Aorta (tissue), 5 donors: ENCODE results near the gene TEX2. TPM values are rescaled to one million over a fixed set of nuclear protein-coding genes. Genes with fewer than 3 reads are reported as not detected.

ENCODE experiments used
- ATAC-seq: fragments of 200-7000 bp; cut with Tn5 transposase; one replicate; pipeline ENCODE4 v1.9.1; 2022; ENCODE audit warnings: moderate library complexity; ENCODE audit not compliant: low FRiP score
- DNase-seq, 2 donors: peaks; one replicate each; pipeline ENCODE4 v3.0.0-alpha.2; 2020
- H3K27ac ChIP-seq, 2 donors: one replicate each; pipeline ENCODE4 v1.5.1; 2013; ENCODE audit warnings: low read length in 2 of 2, mild to moderate bottlenecking in 2 of 2, moderate library complexity in 2 of 2, control low read depth in 1 of 2, inconsistent platforms in 1 of 2, low read depth in 1 of 2
- H3K27me3 ChIP-seq, 2 donors: one replicate each; pipeline ENCODE4 v1.6.1; 2013; ENCODE audit warnings: control low read depth in 1 of 2, low read length in 1 of 2, mild to moderate bottlenecking in 1 of 2, moderate library complexity in 1 of 2; ENCODE audit not compliant: insufficient read depth in 2 of 2, control insufficient read depth in 1 of 2
- H3K36me3 ChIP-seq, 2 donors: one replicate each; pipeline ENCODE4 v1.6.1; 2013; ENCODE audit warnings: control low read depth in 1 of 2, low read length in 1 of 2, mild to moderate bottlenecking in 1 of 2; ENCODE audit not compliant: insufficient read depth in 2 of 2, control insufficient read depth in 1 of 2
- H3K4me1 ChIP-seq, 2 donors: one replicate each; pipeline ENCODE4 v1.6.1; 2013; ENCODE audit warnings: low read length in 2 of 2, control low read depth in 1 of 2, mild to moderate bottlenecking in 1 of 2, moderate library complexity in 1 of 2; ENCODE audit not compliant: insufficient read depth in 2 of 2, control insufficient read depth in 1 of 2
- H3K4me3 ChIP-seq, 2 donors: one replicate each; pipeline ENCODE4 v1.5.1; 2013; ENCODE audit warnings: low read length in 2 of 2, control low read depth in 1 of 2, mild to moderate bottlenecking in 1 of 2
- H3K9me3 ChIP-seq: one replicate; pipeline ENCODE4 v1.6.1; 2013; ENCODE audit warnings: mild to moderate bottlenecking, low read length; ENCODE audit not compliant: control insufficient read depth
- WGBS, 2 donors: extraction: QIAGEN DNeasy Blood & Tissue Kit; methylation state at CpG; one replicate each; pipeline ENCODE4 v1.1.7; 2013; 5-methylcytosine and 5-hydroxymethylcytosine counted together
- intact Hi-C, 2 donors: fragments of 100-400 bp; cut with DNase I; formaldehyde crosslinking; loops; one replicate each; pipeline versions ENCODE4 v1.14.2 to v1.15.0; 2022
- long read RNA-seq, 2 donors: library from polyadenylated mRNA; unstranded; transcript quantifications; one replicate each; pipeline ENCODE4 v2.0.0, GENCODE V29; 2020 to 2021
- polyA plus RNA-seq, 2 donors: library from polyadenylated mRNA; stranded (reverse); fragments of 200-250 nt; gene quantifications; one replicate each; pipeline ENCODE4 v1.2.3, GENCODE V29; 2013
- total RNA-seq, 2 donors: library from RNA; stranded (reverse); fragmentation: NEBNext Ultra II Directional; extraction: Animal tissue kit (Norgen Biotek cat#: 25700); gene quantifications; one replicate each; pipeline ENCODE4 v1.2.1, GENCODE V29; 2021
- donor health status: healthy with polysubstance abuse.
- donor health status: Bipolar disorder and iron deficiency.
- donor health status: DM: no; HTN: no; CAD: no.
- donor health status: DM: no; HTN: no; CAD: no.
- donor health status: DM: yes; HTN: yes; CAD: no.

Gene TEX2
- total RNA-seq (10 to 100 TPM; 26.6 to 29.4 TPM), polyA plus RNA-seq (10 to 100 TPM; 10.9 to 21.8 TPM)
- long read RNA-seq, donor 1, partial matches to known transcripts: 17 of 23 reads
- long read RNA-seq, donor 1, other reads (novel, unspliced or antisense): 6 of 23 reads
- long read RNA-seq, donor 2, full-length matches to known transcripts: 6 of 23 reads
- long read RNA-seq, donor 2, partial matches to known transcripts: 13 of 23 reads
- long read RNA-seq, donor 2, other reads (novel, unspliced or antisense): 4 of 23 reads

DNA sequence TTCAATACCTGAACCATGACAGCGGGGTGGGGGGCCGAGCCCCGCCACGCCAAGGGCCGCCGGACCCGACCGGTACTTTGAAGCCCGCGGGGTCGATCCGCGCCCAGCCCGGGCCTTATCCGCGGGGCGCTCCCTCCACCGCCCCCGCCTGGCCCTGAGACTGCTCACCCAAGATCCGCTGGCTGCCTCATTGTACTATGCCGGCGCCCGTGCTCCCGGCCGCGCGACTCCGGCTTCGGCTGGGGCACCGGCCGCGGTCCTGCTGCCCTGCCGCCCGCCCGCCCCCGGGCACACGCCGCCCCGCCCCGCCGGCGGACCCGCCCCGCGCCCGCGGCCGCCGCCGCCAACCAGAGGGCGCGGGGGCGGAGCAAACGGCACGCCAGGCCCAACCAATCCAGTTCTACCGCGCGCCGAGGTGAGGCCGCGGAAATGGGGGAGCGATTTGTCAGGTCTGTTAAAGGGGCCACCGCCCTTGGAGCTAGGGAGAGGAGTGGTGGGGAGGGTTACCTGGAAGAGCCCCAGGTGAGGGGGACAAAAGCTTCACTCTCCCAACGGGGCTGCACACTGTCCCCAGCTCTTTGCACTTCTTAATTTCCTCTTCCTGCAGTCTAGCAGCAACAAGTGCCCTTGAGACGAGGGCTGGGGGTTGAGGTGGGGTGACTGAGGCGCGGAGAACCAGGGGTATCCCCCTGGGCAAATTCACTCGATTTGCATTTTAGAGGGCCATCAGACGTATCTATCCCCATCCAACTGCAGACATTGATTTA lies at the start of gene TEX2:
Gene TEX2 (minus strand): TSS at position 261 of the 767 bp plus-strand sequence. CDS start 49,043 bp downstream, outside the sequence.
- WGBS, 2 donors: 1 to 2% methylated on average over 50 to 69 of the region's 69 CpGs
- Histone ChIP-seq H3K36me3 (no peaks in the 10 kb centered on the region), H3K4me1 (peaks cover 0 to 3% of the 10 kb centered on the region in 2 donors), H3K4me3 (peak within 1 kb of the TSS; percentile 82 to 92), H3K27ac (peak within 1 kb of the TSS in 1 of 2 donors; percentile 76), H3K9me3 (no peaks in the 10 kb centered on the region), H3K27me3 (no peaks in the 10 kb centered on the region)
- ATAC-seq: peak; percentile 93
- peak; percentile 93 to 95 for DNase-seq
- intact Hi-C loops: loop anchor here (2.0 to 10.0 kb wide), 4 partner anchors 86 to 116 kb away; no protein-coding TSS in a partner anchor

- Histone ChIP-seq H3K27me3 (no peaks in the 10 kb centered on the region), H3K4me3 (no peak overlapping the region), H3K36me3 (no peaks in the 10 kb centered on the region), H3K27ac (no peak overlapping the region), H3K9me3 (no peaks in the 10 kb centered on the region), H3K4me1 (no peaks in the 10 kb centered on the region)
- no peak for ATAC-seq
- intact Hi-C loops: no loop called here
- no peak for DNase-seq
- WGBS, 2 donors: 59 to 64% methylated on average over 4 of the region's 4 CpGs
Observed at GRCh38 chr17:64309710-64310109, 46.6 kb upstream of the TEX2 start.

- H3K4me3 ChIP-seq: no peak overlapping the region
- no peaks in the 10 kb centered on the region for H3K4me1 ChIP-seq
- H3K36me3 ChIP-seq: no peaks in the 10 kb centered on the region
- no peak for ATAC-seq
- DNase-seq: no peak
- no peak overlapping the region for H3K27ac ChIP-seq
- H3K9me3 ChIP-seq: no peaks in the 10 kb centered on the region
- 77 to 88% methylated on average over 2 of the region's 2 CpGs for WGBS, 2 donors
- intact Hi-C loops: no loop called here
- H3K27me3 ChIP-seq: no peaks in the 10 kb centered on the region
Observed at GRCh38 chr17:64309021-64309420, 46.0 kb upstream of the TEX2 start.

- H3K27me3 ChIP-seq: no peaks in the 10 kb centered on the region
- ATAC-seq: peak; percentile 69
- no peak overlapping the region for H3K4me3 ChIP-seq
- no peaks in the 10 kb centered on the region for H3K36me3 ChIP-seq
- no peak overlapping the region for H3K27ac ChIP-seq
- WGBS, 2 donors: 43 to 48% methylated on average over 11 of the region's 11 CpGs
- DNase-seq: peak; percentile 83
- H3K9me3 ChIP-seq: no peaks in the 10 kb centered on the region
- intact Hi-C loops: loop anchor here (2.0 kb wide), 1 partner anchor 112 kb away; no protein-coding TSS in a partner anchor
- peaks cover 0 to 2% of the 10 kb centered on the region in 2 donors for H3K4me1 ChIP-seq
Observed at GRCh38 chr17:64306850-64307463, 43.9 kb upstream of the TEX2 start.

- H3K27me3 ChIP-seq: no peaks in the 10 kb centered on the region
- H3K9me3 ChIP-seq: no peaks in the 10 kb centered on the region
- DNase-seq (no peak), ATAC-seq (no peak)
- H3K36me3 ChIP-seq: no peaks in the 10 kb centered on the region
- no peak overlapping the region for H3K27ac ChIP-seq
- WGBS, 2 donors: 70 to 85% methylated on average over 2 of the region's 2 CpGs
- H3K4me1 ChIP-seq: peaks cover 0 to 2% of the 10 kb centered on the region in 2 donors
- H3K4me3 ChIP-seq: no peak overlapping the region
- intact Hi-C loops: no loop called here
Observed at GRCh38 chr17:64304551-64304950, 41.5 kb upstream of the TEX2 start.

DNA sequence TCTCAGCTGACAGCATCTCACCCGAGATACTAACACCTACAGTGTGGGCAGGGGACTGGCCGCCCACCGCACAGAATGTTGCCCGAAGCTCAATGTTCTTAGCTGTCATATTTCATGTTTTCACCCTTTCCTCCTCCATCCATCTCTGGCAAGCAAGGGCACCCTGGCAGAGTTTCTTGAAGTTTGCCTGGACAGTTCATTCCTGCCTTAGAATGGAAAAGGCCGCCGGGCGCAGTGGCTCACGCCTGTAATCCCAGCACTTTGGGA lies 37.6 kb upstream of the TEX2 start:
- Histone ChIP-seq H3K27ac (no peak overlapping the region), H3K27me3 (no peaks in the 10 kb centered on the region), H3K4me3 (no peak overlapping the region), H3K4me1 (peaks cover 0 to 2% of the 10 kb centered on the region in 2 donors), H3K36me3 (no peaks in the 10 kb centered on the region), H3K9me3 (no peaks in the 10 kb centered on the region)
- DNase-seq: no peak
- intact Hi-C loops: no loop called here
- no peak for ATAC-seq
- 66 to 68% methylated on average over 8 of the region's 8 CpGs for WGBS, 2 donors

DNA sequence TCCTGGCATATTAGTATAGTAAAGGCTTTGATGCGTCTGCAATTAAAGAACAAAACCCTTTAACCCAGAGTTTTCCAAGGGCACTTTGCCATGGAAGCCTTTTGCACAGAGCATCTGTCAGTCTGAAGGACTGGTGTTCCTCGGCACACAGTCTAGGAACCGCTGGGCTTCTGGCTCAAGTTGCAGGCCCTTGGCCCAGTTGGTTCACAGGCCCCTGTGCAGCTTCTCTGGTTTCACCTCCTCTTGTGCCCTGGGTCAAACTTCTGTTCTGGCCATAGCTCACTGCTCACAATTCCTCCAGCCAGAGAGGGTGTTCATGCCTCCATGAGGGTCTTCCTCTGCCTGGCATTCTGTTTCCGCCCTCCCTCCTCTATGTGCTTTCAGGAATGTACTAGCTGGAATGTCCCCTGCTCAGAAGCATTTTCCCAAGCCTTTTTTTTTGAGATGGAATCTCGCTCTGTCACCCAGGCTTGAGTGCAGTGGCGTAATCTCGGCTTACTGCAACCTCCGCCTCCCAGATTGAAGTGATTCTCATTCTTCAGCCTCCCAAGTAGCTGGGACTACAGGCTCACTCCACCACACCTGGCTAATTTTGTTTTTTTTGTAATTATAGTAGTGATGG lies 34.5 kb upstream of the TEX2 start:
- DNase-seq (no peak), ATAC-seq (no peak)
- WGBS, 2 donors: 94 to 96% methylated on average over 8 of the region's 8 CpGs
- Histone ChIP-seq H3K27ac (no peak overlapping the region), H3K9me3 (no peaks in the 10 kb centered on the region), H3K4me3 (no peak overlapping the region), H3K4me1 (peaks cover 0 to 2% of the 10 kb centered on the region in 2 donors), H3K27me3 (no peaks in the 10 kb centered on the region), H3K36me3 (no peaks in the 10 kb centered on the region)
- intact Hi-C loops: no loop called here

DNA sequence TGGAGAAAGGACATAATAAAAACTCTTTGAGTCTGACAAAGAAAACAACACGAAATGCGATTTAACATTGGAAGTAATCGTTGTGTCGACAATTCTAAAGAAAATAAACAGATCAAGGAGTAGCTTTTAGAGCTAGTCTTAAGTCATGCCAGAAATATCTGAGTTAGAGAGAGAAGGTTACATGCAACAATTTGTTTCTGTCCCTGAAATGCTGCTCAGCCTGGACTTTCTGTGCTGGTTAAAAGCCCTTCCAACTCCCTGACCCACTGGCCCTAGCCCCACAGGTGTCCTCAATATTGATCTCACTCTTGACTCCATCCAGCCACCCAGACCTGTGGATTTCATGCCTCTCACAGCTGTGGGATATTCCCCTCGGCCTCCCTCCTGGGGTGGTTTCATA lies 33.2 kb upstream of the TEX2 start:
- no peaks in the 10 kb centered on the region for H3K4me1 ChIP-seq
- H3K27me3 ChIP-seq: no peaks in the 10 kb centered on the region
- H3K27ac ChIP-seq: no peak overlapping the region
- no peaks in the 10 kb centered on the region for H3K36me3 ChIP-seq
- H3K4me3 ChIP-seq: no peak overlapping the region
- no peak for DNase-seq
- no peak for ATAC-seq
- H3K9me3 ChIP-seq: no peaks in the 10 kb centered on the region
- intact Hi-C loops: no loop called here
- 22 to 25% methylated on average over 5 of the region's 5 CpGs for whole genome bisulfite sequencing, 2 donors
